CD8-positive, alpha-beta memory T cell (primary cell): Measurements from ENCODE around the gene TM9SF1. TPM values are rescaled to one million over a fixed set of nuclear protein-coding genes. Genes with fewer than 3 reads are reported as not detected.
A peak's percentile ranks its signal among the peaks of the same experiment; 100 is the strongest.

Source experiments
- CTCF ChIA-PET: fragments of 350-600 bp; sonication (Branson Sonifier 250); formaldehyde crosslinking; loops from one replicate; lab custom pipeline; 2021; ENCODE audit warnings: antibody characterized with exemption; lab: Charles Lee
- POLR2A ChIA-PET: fragments of 350-600 bp; sonication (Branson Sonifier 250); formaldehyde crosslinking; loops from one replicate; lab custom pipeline; 2021; ENCODE audit warnings: antibody characterized with exemption; lab: Charles Lee
- DNase-seq, 5 donors: peaks; one replicate each; pipeline versions ENCODE4 v3.0.0 to v3.0.0-alpha.2; 2020 to 2022; ENCODE audit warnings: mixed read lengths in 1 of 5
- H3K27ac ChIP-seq: one replicate; pipeline ENCODE4 v1.7.0; 2013; ENCODE audit warnings: low read depth, mild to moderate bottlenecking, low read length, moderate library complexity
- H3K27me3 ChIP-seq: 2 replicates; pipeline ENCODE4 v1.7.0; 2013; ENCODE audit warnings: low read length, mild to moderate bottlenecking; ENCODE audit not compliant: insufficient read depth, poor library complexity, severe bottlenecking
- H3K36me3 ChIP-seq: 2 replicates; pipeline ENCODE4 v1.7.0; 2013; ENCODE audit warnings: mild to moderate bottlenecking, low read length, moderate library complexity; ENCODE audit not compliant: insufficient read depth
- H3K4me1 ChIP-seq: 2 replicates; pipeline ENCODE4 v1.7.0; 2013; ENCODE audit warnings: mild to moderate bottlenecking, low read length, moderate library complexity; ENCODE audit not compliant: insufficient read depth
- H3K4me3 ChIP-seq: 2 replicates; pipeline ENCODE4 v1.7.0; 2013; ENCODE audit warnings: mild to moderate bottlenecking, low read length
- H3K9me3 ChIP-seq: 2 replicates; pipeline ENCODE4 v1.7.0; 2013; ENCODE audit warnings: mild to moderate bottlenecking, low read length
- H3K27ac Mint-ChIP-seq, 8 donors: one replicate each; pipeline ENCODE4 v1.8.0; 2020 to 2021; ENCODE audit warnings: mixed read lengths in 8 of 8, mild to moderate bottlenecking in 6 of 8, inconsistent platforms in 3 of 8, moderate library complexity in 3 of 8
- H3K27me3 Mint-ChIP-seq, 2 donors: one replicate each; pipeline ENCODE4 v1.8.0; 2020 to 2021; ENCODE audit warnings: mixed read lengths in 2 of 2, mild to moderate bottlenecking in 1 of 2, moderate library complexity in 1 of 2
- H3K36me3 Mint-ChIP-seq, 3 donors: one replicate each; pipeline ENCODE4 v1.8.0; 2020 to 2021; ENCODE audit warnings: mixed read lengths in 3 of 3, inconsistent platforms in 1 of 3, mild to moderate bottlenecking in 1 of 3
- H3K4me1 Mint-ChIP-seq, 3 donors: one replicate each; pipeline ENCODE4 v1.8.0; 2020 to 2021; ENCODE audit warnings: mixed read lengths in 3 of 3, inconsistent platforms in 1 of 3, mild to moderate bottlenecking in 1 of 3
- H3K4me3 Mint-ChIP-seq, 7 donors: one replicate each; pipeline ENCODE4 v1.8.0; 2020 to 2021; ENCODE audit warnings: mixed read lengths in 7 of 7, mild to moderate bottlenecking in 6 of 7, moderate library complexity in 4 of 7, inconsistent platforms in 2 of 7
- H3K9me3 Mint-ChIP-seq, 5 donors: one replicate each; pipeline ENCODE4 v1.8.0; 2020 to 2022; ENCODE audit warnings: mixed read lengths in 5 of 5, mild to moderate bottlenecking in 3 of 5, moderate library complexity in 2 of 5, inconsistent platforms in 1 of 5
- polyA plus RNA-seq: library from polyadenylated mRNA; unstranded; fragments of 300-500 nt; fragmentation: Illumina TruSeq; gene quantifications from one replicate; pipeline ENCODE4 v1.2.3, GENCODE V29; 2021
- total RNA-seq, 2 experiments: library from RNA; stranded (reverse); gene quantifications; one replicate each; pipeline ENCODE4 v1.2.3, GENCODE V29; 2021

TM9SF1 gene
- total and polyA plus RNA-seq, 3 experiments from 2014 or later, result 30.0 to 34.0 (median 31.3) TPM

DNA sequence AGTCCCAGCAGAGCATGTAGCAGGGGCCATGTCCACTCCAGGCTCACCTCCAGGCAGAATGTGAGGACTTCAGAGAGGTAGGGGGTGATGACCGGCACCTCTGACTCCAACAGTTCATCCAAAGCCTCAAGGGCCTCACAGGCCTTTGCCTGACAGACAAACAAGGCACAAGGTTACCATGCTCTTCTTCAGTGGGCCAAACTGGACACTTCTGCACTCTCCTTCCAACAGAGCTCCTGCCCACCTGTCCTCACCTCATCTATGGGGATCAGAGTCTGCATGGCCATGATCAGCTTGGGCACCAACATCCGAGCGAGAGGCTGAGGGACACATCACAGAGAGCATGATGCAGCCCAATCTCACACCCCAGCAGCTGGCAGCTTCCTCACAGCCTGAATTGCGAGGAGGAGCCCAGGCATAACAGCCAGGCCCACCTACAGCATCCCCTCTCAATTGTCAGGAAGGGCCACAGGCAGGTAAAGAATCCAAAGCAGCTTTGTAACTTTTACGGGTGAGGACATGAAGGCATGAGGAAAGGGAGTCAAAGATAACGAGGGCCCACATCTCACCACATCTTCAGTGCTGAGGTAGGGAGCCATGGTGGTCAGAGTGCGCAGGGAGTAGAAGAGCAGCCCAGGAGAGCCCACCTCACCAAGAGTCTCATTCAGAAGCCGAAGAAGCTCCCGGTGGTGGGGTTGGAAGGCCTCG is 8.3 kb downstream of the TM9SF1 start:
- POLR2A ChIA-PET, result interaction anchor here (1.3 kb wide), 1 partner anchor 25 kb away, joined by 3 read pairs; no protein-coding TSS in a partner anchor
- peak overlapping the region; percentile 34 to 94 (median 69) for H3K4me3 Mint-ChIP-seq
- H3K4me1 Mint-ChIP-seq, result peaks cover 21 to 43% (median 30%) of the 10 kb centered on the region in 3 donors
- CTCF ChIA-PET, result interaction anchor here (0.8 to 5.2 kb wide), 4 partner anchors 26 to 250 kb away, joined by 3 to 36 read pairs (median 5); partner anchors contain the start of genes IRF9 and TINF2
- Histone ChIP-seq H3K36me3 (peaks cover 36% of the 10 kb centered on the region), H3K4me3 (no peak overlapping the region), H3K27me3 (no peaks in the 10 kb centered on the region), H3K27ac (no peak overlapping the region), H3K4me1 (peaks cover 25% of the 10 kb centered on the region), H3K9me3 (no peaks in the 10 kb centered on the region)
- peaks cover 0 to 68% (median 0%) of the 10 kb centered on the region in 3 donors for H3K36me3 Mint-ChIP-seq
- H3K27ac Mint-ChIP-seq, result peak overlapping the region; percentile 58 to 99 (median 86)
- no peaks in the 10 kb centered on the region for H3K27me3 Mint-ChIP-seq
- no peaks in the 10 kb centered on the region for H3K9me3 Mint-ChIP-seq
- DNase-seq, result no peak

DNA sequence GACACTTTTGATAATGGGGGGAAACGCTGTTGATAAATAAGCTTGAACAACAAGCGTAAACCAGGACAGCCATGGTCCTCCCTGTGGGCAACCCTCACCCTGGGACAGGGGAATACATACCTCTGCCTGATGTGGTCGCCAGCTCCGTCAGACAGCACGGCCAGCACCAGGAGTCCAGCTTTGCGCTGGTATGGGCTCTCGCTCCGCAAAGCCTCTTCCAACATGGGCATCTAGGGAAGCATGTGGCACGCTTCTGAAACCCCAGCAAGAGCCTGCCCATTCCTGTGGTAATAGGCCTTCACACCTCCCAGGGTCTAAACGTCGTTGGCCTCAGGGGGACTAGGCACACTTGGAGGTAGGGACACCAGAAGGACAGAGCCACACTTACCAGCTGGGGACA is 9.5 kb downstream of the TM9SF1 start:
- H3K4me3 ChIP-seq, result no peak overlapping the region
- no peaks in the 10 kb centered on the region for H3K9me3 Mint-ChIP-seq
- H3K36me3 Mint-ChIP-seq, result peaks cover 0 to 70% (median 3%) of the 10 kb centered on the region in 3 donors
- peaks cover 24 to 34% (median 29%) of the 10 kb centered on the region in 3 donors for H3K4me1 Mint-ChIP-seq
- CTCF ChIA-PET, result interaction anchor here (1.3 to 5.2 kb wide), 3 partner anchors 10 to 246 kb away, joined by 4 to 36 read pairs (median 6); partner anchors contain the start of genes IRF9 and TM9SF1
- H3K27ac Mint-ChIP-seq, result peak overlapping the region in 3 of 8 donors; percentile 58 to 99 (median 66)
- no peaks in the 10 kb centered on the region for H3K27me3 ChIP-seq
- H3K4me3 Mint-ChIP-seq, result peak overlapping the region in 1 of 7 donors; percentile 24
- peaks cover 25% of the 10 kb centered on the region for H3K4me1 ChIP-seq
- H3K9me3 ChIP-seq, result no peaks in the 10 kb centered on the region
- H3K36me3 ChIP-seq, result peaks cover 31% of the 10 kb centered on the region
- H3K27ac ChIP-seq, result no peak overlapping the region
- H3K27me3 Mint-ChIP-seq, result no peaks in the 10 kb centered on the region
- no peak for DNase-seq
- POLR2A ChIA-PET, result interaction anchor here (0.6 to 1.2 kb wide), 2 partner anchors 10 to 27 kb away, joined by 3 read pairs; no protein-coding TSS in a partner anchor

DNA sequence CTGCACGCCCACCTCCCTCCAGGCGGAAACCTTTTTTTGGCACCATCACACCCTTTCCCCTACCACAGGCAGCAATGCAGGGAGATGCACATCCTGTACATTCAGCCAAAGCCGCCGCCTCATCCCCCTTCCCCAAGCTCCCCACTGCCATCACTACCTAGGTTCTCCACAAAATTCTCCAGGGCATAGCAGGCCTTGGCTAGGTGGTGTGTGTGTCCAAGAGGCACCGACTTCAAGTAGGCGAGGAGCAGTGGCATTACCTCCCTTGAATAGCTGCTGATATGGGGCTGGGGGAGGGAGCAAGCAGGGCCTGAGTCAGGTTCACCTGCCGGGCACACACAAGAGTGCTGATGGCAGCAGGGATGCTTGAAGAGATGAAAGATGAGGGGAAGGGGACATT is 10.2 kb downstream of the TM9SF1 start:
- Histone ChIP-seq H3K9me3 (no peaks in the 10 kb centered on the region), H3K4me1 (peaks cover 25% of the 10 kb centered on the region), H3K27ac (no peak overlapping the region), H3K4me3 (no peak overlapping the region), H3K36me3 (peaks cover 37% of the 10 kb centered on the region), H3K27me3 (no peaks in the 10 kb centered on the region)
- peaks cover 24 to 33% (median 29%) of the 10 kb centered on the region in 3 donors for H3K4me1 Mint-ChIP-seq
- ChIA-PET POLR2A (interaction anchor here (1.2 kb wide), 1 partner anchor 11 kb away, joined by 3 read pairs; no protein-coding TSS in a partner anchor), CTCF (interaction anchor here (1.3 to 5.2 kb wide), 3 partner anchors 10 to 247 kb away, joined by 4 to 36 read pairs (median 6); partner anchors contain the start of genes IRF9 and TM9SF1)
- no peaks in the 10 kb centered on the region for H3K9me3 Mint-ChIP-seq
- H3K27me3 Mint-ChIP-seq, result no peaks in the 10 kb centered on the region
- no peak for DNase-seq
- peak overlapping the region in 1 of 7 donors; percentile 65 for H3K4me3 Mint-ChIP-seq
- peaks cover 0 to 73% (median 4%) of the 10 kb centered on the region in 3 donors for H3K36me3 Mint-ChIP-seq
- H3K27ac Mint-ChIP-seq, result peak overlapping the region in 3 of 8 donors; percentile 18 to 99 (median 35)

DNA sequence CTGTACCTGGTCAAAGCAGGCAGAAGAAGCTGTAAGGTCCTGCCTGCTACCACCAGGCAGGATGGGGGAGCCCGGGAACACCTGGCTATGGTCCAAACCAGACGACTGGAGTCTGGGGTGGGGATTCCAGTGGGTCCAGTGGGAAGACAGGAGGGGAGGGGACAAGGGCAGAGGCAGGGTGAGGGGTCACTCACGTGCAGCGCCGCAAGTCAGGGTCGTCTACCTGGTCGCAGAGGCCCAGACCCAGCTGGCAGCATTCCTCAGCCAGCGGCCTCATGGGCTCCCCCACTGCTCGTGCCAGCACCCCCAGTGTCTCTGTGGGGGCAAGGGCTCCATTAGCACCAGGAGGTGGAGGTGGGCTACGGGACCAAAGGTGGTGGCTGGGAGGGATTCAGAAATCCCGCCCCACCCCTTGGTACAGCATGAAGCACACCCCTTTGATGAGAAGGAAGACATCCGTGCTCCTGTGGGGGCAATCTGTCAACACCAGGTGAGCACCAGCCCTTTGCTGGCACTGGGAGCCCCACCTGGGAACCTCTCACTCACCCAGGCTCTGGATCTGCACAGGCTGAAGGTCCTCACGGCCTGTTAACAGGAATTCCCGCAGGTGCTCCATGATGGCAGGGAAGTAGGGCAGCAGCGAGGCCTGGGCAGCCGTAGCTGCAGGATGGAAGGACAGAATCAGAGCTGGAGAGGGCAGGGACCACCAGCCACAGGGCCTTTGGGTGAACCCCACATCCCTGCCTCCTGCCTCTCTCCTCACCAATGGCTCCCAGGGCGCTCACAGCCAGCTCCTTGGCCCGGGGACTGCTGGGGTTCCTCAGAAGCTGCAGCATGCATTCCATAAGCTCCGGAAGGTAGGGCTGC is 10.9 kb downstream of the TM9SF1 start:
- POLR2A ChIA-PET, result no interaction called here
- Histone ChIP-seq H3K27me3 (no peaks in the 10 kb centered on the region), H3K4me1 (peaks cover 22% of the 10 kb centered on the region), H3K4me3 (no peak overlapping the region), H3K36me3 (peaks cover 42% of the 10 kb centered on the region), H3K9me3 (no peaks in the 10 kb centered on the region), H3K27ac (no peak overlapping the region)
- CTCF ChIA-PET, result interaction anchor here (0.6 to 2.4 kb wide), 4 partner anchors 11 to 74 kb away, joined by 3 to 6 read pairs (median 4); partner anchors contain the start of genes IRF9 and TM9SF1
- Mint-ChIP-seq H3K36me3 (peaks cover 0 to 78% (median 4%) of the 10 kb centered on the region in 3 donors), H3K27ac (peak overlapping the region in 2 of 8 donors; percentile 17 to 27), H3K4me1 (peaks cover 23 to 28% (median 27%) of the 10 kb centered on the region in 3 donors), H3K9me3 (no peaks in the 10 kb centered on the region), H3K27me3 (no peaks in the 10 kb centered on the region), H3K4me3 (no peak overlapping the region)
- no peak for DNase-seq

DNA sequence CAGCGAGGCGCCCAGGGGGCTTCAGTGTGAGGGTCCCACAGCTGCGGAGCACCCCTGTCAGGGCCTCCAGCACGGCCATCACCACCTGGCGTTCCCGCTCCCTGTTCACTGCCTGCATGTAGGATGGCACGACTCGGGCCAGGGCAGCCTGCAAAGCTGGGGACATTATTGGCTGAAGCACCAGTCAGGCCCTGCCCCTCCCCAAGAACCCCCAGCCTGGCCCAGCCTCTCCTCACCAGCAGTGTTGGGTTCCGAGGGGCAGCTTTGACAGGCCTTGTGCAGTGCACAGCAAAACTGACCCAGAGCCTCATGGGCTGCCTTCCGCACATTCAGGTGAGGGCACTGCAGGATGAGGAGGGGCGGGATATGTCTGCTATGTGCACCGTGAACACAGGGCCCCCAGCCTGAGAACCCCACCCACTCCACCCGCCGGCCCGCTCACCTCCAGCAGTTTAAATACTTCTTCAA is 12.2 kb downstream of the TM9SF1 start:
- Histone ChIP-seq H3K27ac (no peak overlapping the region), H3K4me1 (peaks cover 13% of the 10 kb centered on the region), H3K9me3 (no peaks in the 10 kb centered on the region), H3K36me3 (peaks cover 47% of the 10 kb centered on the region), H3K27me3 (no peaks in the 10 kb centered on the region), H3K4me3 (no peak overlapping the region)
- H3K4me1 Mint-ChIP-seq, result peaks cover 14 to 16% (median 16%) of the 10 kb centered on the region in 3 donors
- no peaks in the 10 kb centered on the region for H3K9me3 Mint-ChIP-seq
- CTCF ChIA-PET, result interaction anchor here (1.6 kb wide), 1 partner anchor 22 kb away, joined by 6 read pairs; the partner anchor contains the start of gene IRF9
- H3K27me3 Mint-ChIP-seq, result no peaks in the 10 kb centered on the region
- no peak for DNase-seq
- peaks cover 0 to 87% (median 4%) of the 10 kb centered on the region in 3 donors for H3K36me3 Mint-ChIP-seq
- H3K27ac Mint-ChIP-seq, result peak overlapping the region in 1 of 8 donors; percentile 48
- POLR2A ChIA-PET, result no interaction called here
- H3K4me3 Mint-ChIP-seq, result no peak overlapping the region

DNA sequence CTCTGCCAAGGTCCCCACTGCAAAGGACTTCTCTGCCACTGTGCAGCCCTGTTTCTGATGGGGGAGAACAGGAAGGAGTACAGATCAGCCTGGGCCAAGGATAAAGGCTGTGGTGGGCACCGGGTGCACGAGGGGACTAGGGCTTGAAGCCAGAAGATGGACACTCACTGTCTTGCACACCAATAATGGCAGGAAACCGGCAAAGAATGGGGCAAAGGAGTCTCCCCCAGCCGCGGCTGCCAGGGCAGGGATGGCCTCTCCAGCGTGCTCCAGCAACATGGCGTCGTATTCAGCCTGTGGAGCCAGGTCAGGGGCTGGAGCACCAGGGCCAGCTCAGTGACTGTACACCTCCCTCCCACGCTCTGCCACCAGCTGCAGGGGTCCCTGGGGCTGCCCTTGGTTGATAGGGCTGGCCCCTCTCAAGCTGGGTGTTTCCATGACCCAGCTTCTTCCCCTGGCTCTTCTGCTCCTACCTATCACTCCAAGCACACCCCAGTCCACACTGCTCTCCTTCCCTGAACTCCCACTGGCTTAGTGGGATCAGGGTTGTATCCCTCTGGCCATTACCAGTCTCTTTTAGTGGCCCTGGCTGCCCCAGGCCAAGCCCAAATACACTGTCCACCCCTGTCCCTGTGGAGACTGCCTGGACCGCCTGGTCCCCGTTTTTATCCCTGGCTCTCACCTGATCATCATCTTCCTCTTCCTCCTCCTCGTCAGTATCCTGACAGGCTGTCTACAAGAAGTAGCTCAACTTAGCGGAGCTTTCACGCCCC is 12.9 kb downstream of the TM9SF1 start:
- H3K9me3 Mint-ChIP-seq, result no peaks in the 10 kb centered on the region
- Histone ChIP-seq H3K27me3 (no peaks in the 10 kb centered on the region), H3K27ac (no peak overlapping the region), H3K36me3 (peaks cover 47% of the 10 kb centered on the region), H3K9me3 (no peaks in the 10 kb centered on the region), H3K4me1 (peaks cover 5% of the 10 kb centered on the region), H3K4me3 (no peak overlapping the region)
- H3K36me3 Mint-ChIP-seq, result peaks cover 0 to 89% (median 4%) of the 10 kb centered on the region in 3 donors
- CTCF ChIA-PET, result interaction anchor here (1.0 to 2.7 kb wide), 2 partner anchors 21 to 36 kb away, joined by 3 to 16 read pairs; partner anchors contain the start of genes IRF9 and PSME2
- POLR2A ChIA-PET, result no interaction called here
- H3K27ac Mint-ChIP-seq, result peak overlapping the region in 4 of 8 donors; percentile 9 to 48 (median 31)
- no peaks in the 10 kb centered on the region for H3K27me3 Mint-ChIP-seq
- peaks cover 8 to 9% (median 9%) of the 10 kb centered on the region in 3 donors for H3K4me1 Mint-ChIP-seq
- no peak overlapping the region for H3K4me3 Mint-ChIP-seq
- DNase-seq, result no peak
